HG02870 (cell line): ENCODE data around the gene ADARB1.
"Not testable (repeated sequence)": the region's sequence is repeated elsewhere in the genome, so short reads cannot be mapped to it uniquely, and the experiment has no call there.

Experiments used
- ATAC-seq: cut with Tn5 transposase; IDR thresholded peaks from one replicate; pipeline ENCODE4 v1.9.1; 2021; ENCODE audit warnings: mild to moderate bottlenecking, moderate library complexity; ENCODE audit not compliant: unreplicated experiment

Gene ADARB1, protein sequence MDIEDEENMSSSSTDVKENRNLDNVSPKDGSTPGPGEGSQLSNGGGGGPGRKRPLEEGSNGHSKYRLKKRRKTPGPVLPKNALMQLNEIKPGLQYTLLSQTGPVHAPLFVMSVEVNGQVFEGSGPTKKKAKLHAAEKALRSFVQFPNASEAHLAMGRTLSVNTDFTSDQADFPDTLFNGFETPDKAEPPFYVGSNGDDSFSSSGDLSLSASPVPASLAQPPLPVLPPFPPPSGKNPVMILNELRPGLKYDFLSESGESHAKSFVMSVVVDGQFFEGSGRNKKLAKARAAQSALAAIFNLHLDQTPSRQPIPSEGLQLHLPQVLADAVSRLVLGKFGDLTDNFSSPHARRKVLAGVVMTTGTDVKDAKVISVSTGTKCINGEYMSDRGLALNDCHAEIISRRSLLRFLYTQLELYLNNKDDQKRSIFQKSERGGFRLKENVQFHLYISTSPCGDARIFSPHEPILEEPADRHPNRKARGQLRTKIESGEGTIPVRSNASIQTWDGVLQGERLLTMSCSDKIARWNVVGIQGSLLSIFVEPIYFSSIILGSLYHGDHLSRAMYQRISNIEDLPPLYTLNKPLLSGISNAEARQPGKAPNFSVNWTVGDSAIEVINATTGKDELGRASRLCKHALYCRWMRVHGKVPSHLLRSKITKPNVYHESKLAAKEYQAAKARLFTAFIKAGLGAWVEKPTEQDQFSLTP

DNA sequence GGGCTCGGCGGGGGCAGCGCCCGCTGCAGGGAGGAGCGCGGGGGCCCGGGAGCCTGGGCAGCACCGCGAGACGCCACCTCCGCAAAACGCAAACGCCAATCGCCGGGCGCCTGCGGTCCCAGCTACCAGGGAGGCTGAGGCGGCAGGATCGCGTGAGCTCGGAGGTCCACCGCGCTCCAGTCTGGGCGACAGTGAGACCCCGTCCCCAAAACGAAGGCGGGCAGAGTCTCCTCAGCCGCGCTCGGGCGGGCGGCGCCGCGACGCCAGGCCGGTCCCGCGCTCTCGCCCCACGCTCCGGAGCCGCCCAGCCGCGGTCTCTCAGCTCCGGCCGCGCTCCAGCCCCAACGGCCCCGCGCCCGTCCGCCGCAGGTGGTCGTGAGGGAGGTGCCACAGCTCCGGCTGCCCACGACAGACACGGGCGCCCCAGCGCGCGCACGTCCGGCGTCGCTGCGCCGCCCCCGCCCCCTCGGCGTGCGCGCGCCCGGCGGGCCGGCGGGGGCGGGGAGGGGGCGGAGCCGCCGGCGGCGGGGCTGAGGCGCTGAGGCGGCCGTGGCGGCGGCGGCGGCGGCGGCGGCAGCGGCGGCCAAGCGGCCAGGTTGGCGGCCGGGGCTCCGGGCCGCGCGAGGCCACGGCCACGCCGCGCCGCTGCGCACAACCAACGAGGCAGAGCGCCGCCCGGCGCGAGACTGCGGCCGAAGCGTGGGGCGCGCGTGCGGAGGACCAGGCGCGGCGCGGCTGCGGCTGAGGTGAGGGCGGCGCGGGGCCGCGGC lies at the start of gene ADARB1:
TSS of gene ADARB1 (plus strand) at position 533 of the 770 bp plus-strand sequence. CDS start 97,077 bp downstream, outside the sequence.
- peak; percentile 49 for ATAC-seq

DNA sequence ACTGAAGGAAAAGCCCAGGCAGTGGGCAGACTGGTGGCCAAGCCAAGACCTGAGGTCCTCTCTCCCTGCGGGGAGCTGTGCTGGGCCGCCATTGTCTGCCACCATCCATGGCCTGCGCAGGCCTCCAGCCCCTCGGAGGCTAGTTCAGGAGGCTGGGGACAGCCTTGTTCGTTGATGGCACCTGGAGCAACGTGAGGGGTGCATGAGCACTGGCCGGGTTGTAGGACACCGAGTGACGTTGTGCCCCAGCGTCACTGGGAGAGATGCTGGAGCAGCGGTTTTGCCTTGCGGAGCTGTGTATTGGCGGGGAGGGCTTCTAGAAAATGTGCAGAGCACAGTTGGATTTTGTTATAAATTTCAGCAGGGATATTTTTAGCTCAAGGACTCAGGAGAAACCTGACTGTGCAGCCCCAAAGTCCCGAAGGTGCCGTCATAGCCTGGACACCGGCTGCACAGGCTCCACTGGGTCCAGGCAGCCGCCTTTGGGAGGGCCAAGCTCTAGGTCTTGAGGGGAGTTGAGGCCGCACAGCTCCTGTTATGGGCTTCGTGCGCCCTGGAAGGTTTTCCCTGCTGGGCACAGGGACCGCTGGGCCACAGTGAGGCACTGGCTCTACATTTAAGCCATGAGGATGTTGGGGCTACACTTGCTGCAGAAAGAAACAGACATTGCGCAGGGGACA lies 48.2 kb upstream of the ADARB1 start:
- no peak for ATAC-seq

DNA sequence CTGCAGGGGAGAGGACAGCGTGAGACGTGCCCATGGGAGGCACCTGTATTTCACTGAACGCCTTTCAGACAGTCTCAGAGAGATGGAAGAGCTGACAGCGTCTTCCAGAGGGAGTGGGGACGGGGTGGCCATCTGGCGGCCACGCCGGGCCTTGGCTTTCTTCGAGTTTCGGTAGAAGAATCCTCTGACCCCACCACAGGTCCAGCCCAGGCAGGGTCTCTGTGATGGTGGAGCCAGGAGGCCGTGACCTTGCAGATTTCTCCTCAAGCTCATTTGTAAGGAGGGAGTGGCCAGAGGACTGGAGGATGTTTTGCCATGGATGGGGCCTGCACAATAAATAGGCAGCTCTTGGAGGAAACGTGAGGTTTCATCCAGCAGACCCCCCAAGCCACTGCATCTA lies 47.6 kb upstream of the ADARB1 start:
- ATAC-seq, result no peak

DNA sequence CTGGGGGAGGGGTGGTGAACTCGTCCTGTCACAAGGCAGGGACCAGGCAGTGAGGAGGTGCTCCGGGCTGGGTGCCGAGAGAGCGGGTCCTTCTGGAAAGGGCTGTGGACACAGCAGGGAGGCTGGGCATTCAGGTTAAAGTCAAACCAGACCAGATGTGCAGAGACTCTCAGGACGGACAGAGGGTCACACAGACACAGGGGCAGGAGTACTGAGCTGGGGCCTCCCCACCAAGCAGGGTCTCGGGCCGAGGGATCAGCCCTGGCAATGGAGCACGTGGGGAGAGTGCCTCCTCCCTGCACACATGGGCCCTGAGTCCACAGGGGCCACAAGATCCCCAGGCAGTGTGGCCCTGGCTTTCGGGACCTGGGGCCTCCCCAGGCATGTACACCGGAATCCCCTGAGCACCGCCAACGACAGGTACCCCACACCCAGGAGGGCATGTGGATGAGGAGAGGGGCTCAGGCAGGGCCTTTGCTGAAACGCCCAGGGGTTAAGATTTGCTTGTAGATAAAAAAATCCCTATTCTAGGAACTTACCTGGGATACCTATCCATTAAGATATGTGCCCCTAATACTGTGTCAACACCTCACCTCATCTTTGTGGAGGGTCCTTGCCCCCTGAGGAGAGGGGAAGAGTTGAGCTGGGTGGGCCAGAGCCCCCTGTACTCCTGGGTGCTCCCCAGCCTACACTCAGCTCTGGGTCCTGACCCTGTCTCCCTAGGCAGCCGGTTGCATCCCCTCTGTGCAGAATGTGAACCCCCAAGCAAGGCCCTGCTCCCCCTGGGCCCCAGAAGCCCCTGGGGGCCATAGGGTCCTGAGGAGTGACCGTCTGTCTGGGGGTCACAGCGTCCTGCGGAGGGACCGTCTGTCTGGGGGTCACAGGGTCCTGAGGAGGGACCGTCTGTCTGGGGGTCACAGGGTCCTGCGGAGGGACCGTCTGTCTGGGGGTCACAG lies 46.9 kb upstream of the ADARB1 start:
- no peak for ATAC-seq

DNA sequence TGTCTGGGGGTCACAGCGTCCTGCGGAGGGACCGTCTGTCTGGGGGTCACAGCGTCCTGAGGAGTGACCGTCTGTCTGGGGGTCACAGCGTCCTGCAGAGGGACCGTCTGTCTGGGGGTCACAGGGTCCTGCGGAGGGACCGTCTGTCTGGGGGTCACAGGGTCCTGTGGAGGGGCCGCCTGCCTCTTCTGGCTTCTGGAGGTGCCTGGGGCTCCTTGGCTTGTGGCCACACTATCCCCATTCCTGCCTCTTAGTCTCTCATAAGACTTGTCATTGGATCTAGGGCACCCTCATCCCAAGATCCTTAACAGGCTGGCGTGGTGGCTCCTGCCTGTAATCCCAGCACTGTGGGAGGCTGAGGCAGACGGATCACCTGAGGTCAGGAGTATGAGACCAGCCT lies 45.7 kb upstream of the ADARB1 start:
- ATAC-seq, result not testable (repeated sequence)

DNA sequence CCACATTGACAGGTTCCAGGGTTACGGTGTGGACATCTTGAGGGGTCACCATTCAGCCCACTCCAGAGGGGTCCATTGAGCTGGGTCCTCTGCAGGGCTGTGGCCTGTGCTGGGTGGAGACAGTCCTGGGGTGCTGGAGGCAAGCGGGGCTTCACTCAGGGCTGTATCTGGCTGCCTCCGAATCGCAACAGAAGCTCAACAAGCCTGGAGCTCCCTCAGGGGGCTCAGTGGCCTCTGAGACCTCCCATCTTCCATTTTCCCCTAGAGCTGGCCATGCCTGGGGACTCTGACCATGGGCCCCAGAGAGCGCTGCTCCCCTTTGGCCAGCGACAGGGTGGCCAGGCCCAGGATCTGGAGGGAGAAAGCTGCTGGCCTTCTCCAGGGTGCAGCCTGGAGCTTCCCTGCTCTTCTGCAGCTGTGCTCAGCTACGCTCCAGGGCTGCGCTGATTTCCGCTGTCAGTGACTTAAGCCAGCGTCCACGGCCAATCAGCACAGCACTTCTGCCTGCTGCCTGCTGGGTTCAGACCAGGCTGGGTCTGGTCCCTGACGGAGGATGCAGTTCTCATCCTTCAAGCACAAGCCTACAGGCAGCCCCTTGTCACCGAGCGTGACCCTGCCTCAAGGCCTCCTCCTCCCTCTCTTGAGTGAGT lies 45.0 kb upstream of the ADARB1 start:
- no peak for ATAC-seq

DNA sequence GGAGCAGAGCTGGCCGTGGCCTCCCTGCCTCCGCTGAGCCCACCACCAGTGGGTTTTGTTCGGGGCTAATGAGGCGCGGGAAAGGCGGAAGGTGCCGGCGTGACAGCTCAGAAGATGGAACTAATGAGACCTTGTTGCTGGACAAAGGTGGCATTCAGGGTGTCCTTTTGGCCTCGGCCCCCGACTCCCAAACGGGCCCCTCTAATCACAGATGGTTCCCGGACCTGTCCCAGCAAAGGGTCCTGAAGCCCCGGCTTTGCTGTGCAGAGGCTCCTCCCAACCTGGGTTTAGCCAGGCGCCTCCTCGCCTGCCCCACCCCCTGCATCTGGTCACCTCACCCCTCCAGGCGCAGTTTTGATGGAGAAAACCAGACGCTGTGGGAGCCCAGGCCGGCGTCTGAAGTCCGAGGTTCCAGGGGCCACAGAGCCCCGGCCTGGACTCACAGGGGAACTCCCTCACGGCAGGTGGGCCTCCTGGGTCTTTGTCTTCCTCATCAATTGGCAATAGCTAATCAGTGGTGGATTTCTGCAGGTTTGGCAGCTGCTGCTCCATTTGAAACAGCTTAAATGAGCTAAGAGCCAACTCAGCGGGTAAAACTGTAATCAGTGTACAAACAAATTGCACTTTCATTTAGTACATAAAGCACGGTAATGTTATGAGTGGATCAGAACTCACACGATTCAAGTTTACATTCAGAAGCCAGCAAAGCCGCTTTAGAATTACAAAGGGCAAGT lies 44.3 kb upstream of the ADARB1 start:
- no peak for ATAC-seq

DNA sequence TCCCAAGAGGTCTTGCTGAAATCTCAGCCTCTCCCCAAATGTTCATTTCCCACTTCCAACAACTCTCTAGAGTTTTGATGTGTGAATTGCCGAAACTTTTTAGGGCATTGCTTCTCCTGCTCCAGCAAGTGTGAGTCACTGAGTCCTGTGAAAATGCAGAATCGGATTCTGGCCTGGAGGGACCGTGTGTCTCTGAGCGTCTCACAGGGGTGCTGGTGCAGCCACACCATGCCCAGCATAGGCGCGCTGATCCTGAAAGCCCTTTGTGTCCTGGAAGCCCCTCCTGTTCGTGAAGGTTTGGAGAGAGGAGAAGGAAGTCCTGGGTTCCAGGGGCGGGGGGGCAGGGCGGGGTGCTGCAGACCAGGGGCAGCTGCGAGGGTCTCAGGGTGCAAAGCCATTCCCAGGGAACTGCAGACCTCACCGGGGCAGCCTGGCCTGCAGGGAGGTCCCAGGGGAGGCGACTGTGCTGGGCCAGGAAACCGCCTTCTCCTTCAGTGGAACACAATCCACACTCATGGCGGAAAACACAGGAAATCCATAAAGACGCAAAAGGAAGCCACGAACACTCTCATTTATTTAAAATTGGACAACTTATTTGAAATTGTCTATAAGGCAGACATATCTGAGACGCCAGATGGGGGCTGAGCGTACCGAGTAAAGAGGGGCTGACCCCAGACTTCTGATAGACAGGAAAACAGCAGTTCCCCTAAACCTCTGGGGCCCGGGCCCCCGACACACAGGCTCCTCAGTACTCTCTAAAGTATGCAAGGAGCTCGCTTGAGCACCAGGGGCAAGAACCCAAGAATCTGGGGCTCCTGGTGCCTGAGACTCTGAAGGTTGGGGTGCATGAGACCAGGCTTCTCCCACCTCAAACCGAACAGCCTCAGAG lies 43.5 kb upstream of the ADARB1 start:
- no peak for ATAC-seq

DNA sequence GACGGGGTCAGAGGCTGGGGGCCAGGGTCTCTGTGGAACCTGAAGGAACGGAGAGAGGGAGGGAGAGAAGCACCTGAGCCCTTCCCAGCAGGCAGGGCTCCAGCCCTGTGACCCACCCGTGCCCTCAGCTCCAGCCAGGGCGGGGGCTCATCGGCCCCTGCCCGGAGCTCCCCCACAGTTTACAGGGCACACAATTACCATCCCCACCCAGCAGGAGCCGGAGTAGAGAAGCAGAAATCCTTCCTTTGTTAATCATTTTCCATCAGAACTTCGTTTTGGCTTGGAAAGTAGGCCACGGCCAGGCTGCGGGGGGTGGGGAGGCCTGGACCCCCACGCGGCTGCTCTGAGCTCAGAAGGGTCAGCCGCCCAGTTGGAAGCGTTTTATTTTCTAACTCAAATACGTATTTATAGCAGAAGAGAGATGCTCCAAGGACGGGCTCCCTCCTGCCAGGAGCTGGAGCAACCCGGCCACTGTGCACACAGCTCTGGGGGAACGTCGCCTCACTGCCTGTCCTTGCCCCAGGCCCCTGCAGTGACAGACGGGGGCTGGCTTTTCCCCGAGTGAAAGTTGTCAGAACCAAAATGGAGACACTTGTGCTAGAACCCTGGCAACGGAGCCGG lies 42.7 kb upstream of the ADARB1 start:
- no peak for ATAC-seq

DNA sequence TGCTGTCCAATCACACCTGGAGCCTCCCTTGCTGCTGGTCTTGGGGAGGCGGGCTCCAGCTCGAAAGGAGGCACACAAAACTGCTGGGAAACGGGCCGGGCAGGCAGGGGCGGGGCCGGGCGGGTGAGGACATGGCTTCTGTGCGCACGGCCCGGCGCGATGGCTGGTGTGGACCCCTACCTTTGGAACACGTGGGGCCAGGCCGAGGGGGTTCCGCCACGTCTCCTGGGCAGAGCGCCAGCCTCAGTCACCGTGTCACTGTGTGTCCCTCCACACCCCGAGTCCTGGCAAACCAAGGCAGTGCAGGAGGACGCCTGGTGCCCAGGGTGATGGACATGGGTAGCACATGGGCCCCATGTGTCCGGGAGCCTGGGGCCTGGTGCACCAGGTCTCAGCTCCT lies 42.0 kb upstream of the ADARB1 start:
- ATAC-seq, result no peak

DNA sequence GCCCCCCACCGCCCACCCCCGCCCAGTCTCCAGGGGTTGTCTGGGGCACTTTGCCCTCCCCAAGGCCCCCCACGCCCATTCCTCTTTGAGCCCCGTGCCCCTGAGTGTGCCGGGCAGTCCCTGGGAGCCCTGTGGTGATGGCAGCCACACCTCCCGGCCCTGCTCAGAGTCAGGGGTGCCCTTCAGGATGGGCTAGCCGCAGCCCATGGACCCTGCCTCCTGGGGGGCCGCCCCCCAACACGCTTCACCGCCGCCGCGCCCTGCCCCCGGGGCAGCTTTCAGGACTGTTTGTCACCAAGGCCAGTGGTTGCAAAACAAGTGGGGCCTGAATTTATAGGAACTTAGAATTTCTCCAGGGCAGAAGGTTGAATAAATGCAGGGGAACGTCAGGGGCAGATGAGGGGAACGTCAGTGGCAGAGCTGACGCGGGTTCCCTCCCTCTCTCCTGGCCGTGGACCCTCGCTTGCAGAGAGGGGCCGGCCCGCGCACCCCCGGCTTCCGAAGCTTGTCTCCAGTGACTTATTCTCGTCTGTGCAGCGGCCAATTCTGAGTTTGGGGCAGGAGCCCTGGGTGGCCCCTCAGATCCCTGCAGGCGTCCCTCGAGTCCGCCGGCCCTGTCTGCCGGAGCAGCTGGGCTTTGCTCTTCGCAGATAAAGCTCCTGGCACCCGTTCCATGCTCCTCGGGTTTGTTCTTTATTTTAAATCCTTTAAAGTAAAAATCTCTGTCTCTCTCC lies 41.2 kb upstream of the ADARB1 start:
- ATAC-seq, result no peak

DNA sequence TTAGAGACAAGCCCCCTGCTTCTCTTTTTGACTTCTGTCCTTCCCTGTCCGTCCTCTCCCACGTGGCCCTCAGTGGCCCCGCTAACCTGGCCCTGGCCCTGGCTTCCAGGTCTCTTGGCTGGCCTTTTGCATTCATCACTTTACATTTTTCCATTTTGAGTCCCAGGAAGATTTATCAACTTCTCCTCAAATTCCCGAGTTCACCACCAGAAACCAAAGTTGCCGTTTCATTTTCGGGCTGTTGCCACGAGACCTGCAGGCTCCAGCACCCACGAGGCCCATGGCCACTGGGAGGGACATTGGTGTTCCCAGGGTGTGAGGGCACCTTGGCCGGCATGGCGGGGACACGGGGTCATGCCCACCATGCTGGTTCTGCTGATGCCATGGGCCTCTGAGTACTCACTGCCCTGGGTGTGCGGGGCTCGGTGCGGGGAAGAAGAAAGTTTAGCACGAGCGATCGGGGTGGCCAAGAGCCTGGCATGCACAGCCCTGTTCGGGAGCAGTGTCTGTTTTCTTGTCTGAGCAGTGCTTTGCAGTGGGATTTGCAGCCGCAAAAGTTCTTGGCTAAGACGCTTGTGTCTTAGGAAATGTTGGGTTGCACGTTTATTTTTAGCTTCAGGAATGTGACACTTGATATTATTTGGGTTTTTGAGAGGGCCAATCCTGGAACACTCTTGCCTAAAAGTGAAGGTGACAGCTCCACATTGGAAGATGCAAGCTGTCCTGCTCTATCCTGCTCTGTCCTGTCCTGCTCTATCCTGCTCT lies 40.4 kb upstream of the ADARB1 start:
- ATAC-seq, result no peak

DNA sequence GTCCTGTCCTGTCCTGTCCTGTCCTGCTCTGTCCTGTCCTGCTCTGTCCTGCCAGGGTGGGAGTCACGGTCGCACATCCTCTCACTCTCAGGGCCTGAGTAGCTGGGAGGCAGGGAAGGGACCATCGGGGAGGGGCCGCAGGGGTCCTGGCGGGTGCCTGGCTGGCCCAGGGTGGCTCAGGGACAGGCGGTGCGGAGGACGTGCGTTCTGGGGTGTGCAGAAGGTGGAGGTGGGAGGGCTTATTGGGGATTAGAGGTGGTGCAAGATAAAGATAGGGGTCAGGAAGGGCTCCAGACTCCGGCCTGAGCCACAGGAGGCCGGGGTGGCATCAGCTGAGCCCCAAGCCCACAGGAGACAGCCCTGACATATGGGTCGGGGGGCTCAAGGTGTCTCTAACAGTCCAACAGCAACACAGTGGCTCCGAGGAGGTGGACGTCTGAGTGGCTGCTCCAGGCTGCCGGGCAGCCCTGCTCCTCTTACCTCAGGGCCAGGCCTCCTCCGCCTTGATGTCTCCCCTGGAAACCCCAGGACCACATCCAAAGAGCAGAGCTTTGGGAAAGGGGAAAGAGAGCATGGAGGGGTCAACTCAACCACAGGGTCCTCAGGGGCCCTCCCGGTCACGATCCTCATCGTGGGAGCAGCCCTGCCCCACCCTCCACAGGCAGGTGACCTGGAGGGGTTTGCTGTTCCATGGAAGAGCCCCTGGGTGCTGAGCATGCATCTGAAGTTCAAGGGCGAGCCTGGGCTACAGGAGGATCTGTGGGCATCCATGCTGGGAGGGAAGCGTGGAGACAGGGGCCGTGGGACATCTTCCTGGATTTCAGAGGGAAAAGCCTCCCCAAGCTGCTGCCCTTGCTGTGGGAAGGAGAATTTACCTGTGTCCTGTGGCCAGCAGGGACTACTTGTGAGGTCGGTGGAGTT lies 39.6 kb upstream of the ADARB1 start:
- no peak for ATAC-seq

DNA sequence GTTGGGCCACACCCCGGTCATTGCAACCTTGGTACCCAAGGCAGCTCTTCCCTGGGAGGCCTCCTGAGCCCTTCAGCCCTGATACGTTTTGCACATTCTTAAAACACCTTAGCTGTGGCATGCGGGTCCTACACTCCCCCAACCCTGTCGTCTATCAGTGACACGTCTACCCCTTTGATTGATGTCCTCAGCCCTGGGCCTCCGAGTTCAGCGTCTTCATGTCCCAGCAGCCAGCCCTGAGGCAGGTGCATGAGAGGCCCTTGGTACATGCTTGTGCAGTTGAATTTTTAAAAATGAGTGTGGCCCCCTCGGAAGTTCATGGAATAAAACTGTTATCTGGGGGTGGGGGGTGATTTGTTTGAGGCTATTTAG lies 38.9 kb upstream of the ADARB1 start:
- ATAC-seq, result no peak

DNA sequence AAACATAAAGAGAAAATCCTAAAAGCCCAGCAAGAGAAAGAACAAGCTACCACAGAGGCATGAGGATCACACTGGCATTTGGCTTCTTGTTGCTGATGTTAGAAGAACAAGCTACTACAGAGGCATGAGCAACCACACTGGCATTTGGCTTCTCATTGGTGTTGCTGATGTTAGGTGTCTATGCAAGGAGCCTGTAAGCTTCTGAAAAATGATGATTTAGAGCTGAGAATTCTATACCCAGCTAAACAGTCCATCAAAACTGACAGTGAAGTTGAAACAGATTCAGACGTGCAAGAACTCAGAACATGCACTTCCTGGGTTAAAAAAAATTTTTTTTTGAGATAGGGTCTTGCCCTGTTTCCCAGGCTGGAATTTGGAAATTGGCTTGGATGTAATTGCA lies 37.8 kb upstream of the ADARB1 start:
- no peak for ATAC-seq
